Neutrophil (primary cell): ENCODE results near the gene CFDP1.
"Not testable (repeated sequence)": the region's sequence is repeated elsewhere in the genome, so short reads cannot be mapped to it uniquely, and the experiment has no call there.

Experiments
- H3K27ac ChIP-seq: fragments of 200-600 bp; sonication (generic); 2 replicates; pipeline ENCODE4 v1.5.1; 2016; ENCODE audit warnings: mild to moderate bottlenecking, moderate library complexity
- H3K27me3 ChIP-seq: fragments of 200-600 bp; sonication (generic); 2 replicates; pipeline ENCODE4 v1.6.0; 2016; ENCODE audit warnings: mild to moderate bottlenecking
- H3K36me3 ChIP-seq: fragments of 200-600 bp; sonication (generic); 2 replicates; pipeline ENCODE4 v1.5.1; 2017
- H3K4me1 ChIP-seq, 2 experiments: fragments of 200-600 bp in 1 of 2; sonication (generic) in 1 of 2; 1 replicate in 1 of 2; 2 replicates in 1 of 2; pipeline versions ENCODE4 v1.5.1 to v1.6.1; 2013 to 2016; ENCODE audit warnings: low read depth in 1 of 2, low read length in 1 of 2, mild to moderate bottlenecking in 1 of 2, moderate library complexity in 1 of 2; ENCODE audit not compliant: control insufficient read depth in 1 of 2, insufficient read depth in 1 of 2
- H3K4me3 ChIP-seq, 2 experiments: fragments of 200-600 bp in 1 of 2; sonication (generic) in 1 of 2; 1 replicate in 1 of 2; 2 replicates in 1 of 2; pipeline ENCODE4 v1.5.1; 2013 to 2016; ENCODE audit warnings: low read depth in 1 of 2, low read length in 1 of 2, mild to moderate bottlenecking in 1 of 2, moderate library complexity in 1 of 2
- H3K9me3 ChIP-seq: fragments of 200-600 bp; sonication (generic); 2 replicates; pipeline ENCODE4 v1.5.1; 2016
- CTCF ChIP-seq: fragments of 200-600 bp; sonication (generic); IDR thresholded peaks from 2 replicates; pipeline ENCODE4 v1.5.1; 2016; ENCODE audit warnings: antibody characterized with exemption

CFDP1 gene

GRCh38 chr16:75466760-75467159 lies 33.5 kb upstream of the CFDP1 start:
- no peak for TF ChIP-seq CTCF
- Histone ChIP-seq H3K27ac (no peak overlapping the region), H3K9me3 (no peaks in the 10 kb centered on the region), H3K27me3 (no peaks in the 10 kb centered on the region), H3K36me3 (no peaks in the 10 kb centered on the region), H3K4me1 (peaks cover 12 to 16% of the 10 kb centered on the region in 2 experiments), H3K4me3 (no peak overlapping the region)

GRCh38 chr16:75464122-75464918 lies 31.0 kb upstream of the CFDP1 start, which contains the start of gene TMEM170A:
TSS of gene TMEM170A (minus strand) at chr16:75464689. CDS start at chr16:75464600, 89 bp downstream.
- Histone ChIP-seq H3K4me1 (peaks cover 12 to 16% of the 10 kb centered on the region in 2 experiments), H3K36me3 (no peaks in the 10 kb centered on the region), H3K27ac (peak within 1 kb of the TSS; percentile 97), H3K27me3 (no peaks in the 10 kb centered on the region), H3K4me3 (peak within 1 kb of the TSS; percentile 86 to 92), H3K9me3 (no peaks in the 10 kb centered on the region)
- peak; percentile 100 for TF ChIP-seq CTCF

- H3K27ac ChIP-seq, result peak overlapping the region; percentile 97
Observed at GRCh38 chr16:75463389-75464121, 30.3 kb upstream of the CFDP1 start.

GRCh38 chr16:75462806-75463205 lies 29.5 kb upstream of the CFDP1 start:
- peaks cover 12 to 16% of the 10 kb centered on the region in 2 experiments for H3K4me1 ChIP-seq
- no peaks in the 10 kb centered on the region for H3K27me3 ChIP-seq
- no peaks in the 10 kb centered on the region for H3K36me3 ChIP-seq
- no peak overlapping the region for H3K27ac ChIP-seq
- H3K4me3 ChIP-seq, result no peak overlapping the region
- TF ChIP-seq CTCF, result no peak
- H3K9me3 ChIP-seq, result no peaks in the 10 kb centered on the region

More at GRCh38 chr16:75463389-75464121, 30.3 kb upstream of the CFDP1 start:
- H3K4me1 ChIP-seq, result peaks cover 12 to 16% of the 10 kb centered on the region in 2 experiments
- peak overlapping the region; percentile 86 to 92 for H3K4me3 ChIP-seq
- not testable (repeated sequence) for H3K27me3 ChIP-seq, H3K36me3 ChIP-seq, H3K9me3 ChIP-seq

GRCh38 chr16:75461575-75461974 lies 28.3 kb upstream of the CFDP1 start:
- Histone ChIP-seq H3K4me3 (no peak overlapping the region), H3K27me3 (no peaks in the 10 kb centered on the region), H3K9me3 (no peaks in the 10 kb centered on the region), H3K36me3 (no peaks in the 10 kb centered on the region), H3K4me1 (peaks cover 12 to 16% of the 10 kb centered on the region in 2 experiments), H3K27ac (no peak overlapping the region)
- TF ChIP-seq CTCF, result no peak

- TF ChIP-seq CTCF, result no peak
- H3K4me1 ChIP-seq, result peaks cover 12 to 16% of the 10 kb centered on the region in 2 experiments
- H3K27me3 ChIP-seq, result no peaks in the 10 kb centered on the region
- H3K4me3 ChIP-seq, result no peak overlapping the region
- H3K36me3 ChIP-seq, result no peaks in the 10 kb centered on the region
- H3K27ac ChIP-seq, result no peak overlapping the region
- H3K9me3 ChIP-seq, result no peaks in the 10 kb centered on the region
Observed at GRCh38 chr16:75460446-75460845, 27.1 kb upstream of the CFDP1 start.
